HG03139 (cell line): ENCODE results near the gene TBL3.
A peak's percentile ranks its signal among the peaks of the same experiment; 100 is the strongest.

Experiments used
- ATAC-seq: cut with Tn5 transposase; IDR thresholded peaks from one replicate; pipeline ENCODE4 v1.9.1; 2021; ENCODE audit not compliant: unreplicated experiment

TBL3 gene

GRCh38 chr16:1981398-1981836 lies 9.6 kb downstream of the TBL3 start, which contains the start of gene NOXO1:
NOXO1 (minus strand) TSS chr16:1981469; CDS start chr16:1981179, 290 bp downstream.
- no peak for ATAC-seq

DNA sequence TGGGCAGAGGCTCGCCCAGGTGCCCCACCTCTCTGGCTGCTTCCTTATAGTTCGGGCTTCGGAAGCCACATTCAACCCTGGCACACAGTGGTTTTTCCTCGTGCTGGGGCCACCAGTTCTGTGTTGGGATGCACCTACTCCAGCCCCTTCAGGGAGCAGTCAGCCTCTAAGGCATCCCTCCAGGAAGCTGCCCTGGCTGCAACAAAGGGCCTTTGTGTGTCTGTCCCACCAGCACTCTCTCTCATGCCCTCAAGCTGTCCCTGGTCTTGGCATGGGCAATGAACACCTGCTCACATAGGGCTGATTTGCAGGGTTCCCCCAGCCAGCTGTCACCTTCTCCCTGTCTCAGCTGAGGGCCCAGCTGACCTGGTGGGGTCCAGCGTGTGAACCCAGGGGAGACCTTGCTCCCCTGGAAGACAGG lies 10.2 kb downstream of the TBL3 start:
- ATAC-seq: no peak

GRCh38 chr16:1982991-1983543 lies 11.2 kb downstream of the TBL3 start:
- no peak for ATAC-seq

- ATAC-seq: peak; percentile 73
Observed at GRCh38 chr16:1983544-1984346, 11.9 kb downstream of the TBL3 start, which contains the start of gene GFER. GFER (plus strand) TSS chr16:1984193; CDS start chr16:1984219, 26 bp downstream.

DNA sequence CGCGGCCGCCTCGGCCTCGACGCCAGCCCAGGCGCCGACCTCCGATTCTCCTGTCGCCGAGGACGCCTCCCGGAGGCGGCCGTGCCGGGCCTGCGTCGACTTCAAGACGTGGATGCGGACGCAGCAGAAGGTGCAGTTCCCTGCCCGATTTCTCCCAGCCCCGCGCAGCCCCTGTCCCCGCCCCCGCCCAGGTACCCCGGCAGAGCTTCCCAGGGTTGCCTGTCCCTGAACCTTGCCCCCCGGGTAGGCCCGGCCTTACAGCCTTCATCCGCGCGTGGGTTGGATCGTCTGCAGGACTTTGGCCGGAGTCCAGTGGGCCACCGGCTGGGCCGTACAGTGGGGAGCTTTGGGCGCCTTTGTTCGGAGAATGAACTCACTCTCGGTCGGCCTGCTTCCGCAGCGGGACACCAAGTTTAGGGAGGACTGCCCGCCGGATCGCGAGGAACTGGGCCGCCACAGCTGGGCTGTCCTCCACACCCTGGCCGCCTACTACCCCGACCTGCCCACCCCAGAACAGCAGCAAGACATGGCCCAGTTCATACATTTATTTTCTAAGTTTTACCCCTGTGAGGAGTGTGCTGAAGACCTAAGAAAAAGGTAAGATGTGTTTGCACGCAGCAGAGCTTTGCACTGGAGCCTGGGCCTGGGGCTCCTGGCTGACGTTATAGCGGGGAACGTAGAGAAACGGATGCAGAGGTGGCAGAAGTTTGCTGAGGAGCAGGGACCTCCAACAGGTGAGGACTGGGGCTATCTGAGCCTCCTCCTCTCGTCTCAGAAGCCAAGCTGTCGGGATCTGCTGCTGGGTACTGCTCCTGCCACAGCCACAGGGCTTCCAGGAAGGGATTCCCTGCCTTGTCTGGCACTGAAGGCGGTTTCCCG lies 12.7 kb downstream of the TBL3 start:
- peak; percentile 5 for ATAC-seq

DNA sequence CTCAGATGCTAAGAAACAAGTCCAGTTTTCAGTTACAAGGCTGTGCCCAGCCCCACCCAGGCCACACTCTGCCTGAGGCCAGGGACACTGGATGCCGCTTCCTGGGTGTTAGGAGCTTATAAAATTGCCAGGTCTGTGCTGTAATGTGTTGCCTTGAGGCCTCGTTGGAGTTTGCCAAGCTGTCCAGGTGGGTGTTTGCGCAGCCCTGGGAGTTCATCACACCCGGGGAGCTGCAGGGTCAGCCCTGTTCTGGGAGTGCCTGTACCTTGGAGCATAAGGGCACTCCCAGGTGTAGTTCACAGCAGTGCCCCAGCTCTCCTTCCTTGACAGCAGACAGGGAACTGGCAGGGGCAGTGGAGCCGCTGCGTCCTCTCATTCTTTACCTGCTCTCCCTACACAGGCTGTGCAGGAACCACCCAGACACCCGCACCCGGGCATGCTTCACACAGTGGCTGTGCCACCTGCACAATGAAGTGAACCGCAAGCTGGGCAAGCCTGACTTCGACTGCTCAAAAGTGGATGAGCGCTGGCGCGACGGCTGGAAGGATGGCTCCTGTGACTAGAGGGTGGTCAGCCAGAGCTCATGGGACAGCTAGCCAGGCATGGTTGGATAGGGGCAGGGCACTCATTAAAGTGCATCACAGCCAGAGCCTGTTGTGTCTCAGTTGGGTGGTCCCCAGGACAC lies 13.8 kb downstream of the TBL3 start:
- no peak for ATAC-seq

DNA sequence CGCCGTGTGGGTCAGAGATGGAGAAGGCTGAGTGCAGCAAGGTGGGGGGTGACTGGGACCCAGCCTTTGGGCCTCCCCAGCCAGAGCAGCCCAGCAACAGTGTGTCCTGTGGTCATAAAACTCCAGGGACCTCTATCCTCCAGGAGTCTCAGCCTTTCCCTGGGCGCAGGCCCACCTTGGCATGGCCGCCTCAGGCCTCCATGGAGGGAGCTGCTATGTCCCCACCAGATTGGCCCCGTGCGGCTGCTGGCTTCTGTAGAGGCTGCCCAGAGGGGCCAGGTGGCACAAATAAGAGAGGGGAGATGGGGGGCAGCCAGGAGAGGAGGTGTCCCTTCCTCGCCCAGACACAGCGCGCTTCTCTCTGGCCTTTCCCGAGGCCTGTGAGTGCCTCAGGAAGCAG lies 15.3 kb downstream of the TBL3 start:
- ATAC-seq: no peak

GRCh38 chr16:1989209-1990100 lies 17.6 kb downstream of the TBL3 start, which contains the start of gene SYNGR3:
SYNGR3 (plus strand) TSS chr16:1989970; CDS start chr16:1990103, 133 bp downstream.
- no peak for ATAC-seq

GRCh38 chr16:1990101-1990350 lies 18.2 kb downstream of the TBL3 start:
- no peak for ATAC-seq

DNA sequence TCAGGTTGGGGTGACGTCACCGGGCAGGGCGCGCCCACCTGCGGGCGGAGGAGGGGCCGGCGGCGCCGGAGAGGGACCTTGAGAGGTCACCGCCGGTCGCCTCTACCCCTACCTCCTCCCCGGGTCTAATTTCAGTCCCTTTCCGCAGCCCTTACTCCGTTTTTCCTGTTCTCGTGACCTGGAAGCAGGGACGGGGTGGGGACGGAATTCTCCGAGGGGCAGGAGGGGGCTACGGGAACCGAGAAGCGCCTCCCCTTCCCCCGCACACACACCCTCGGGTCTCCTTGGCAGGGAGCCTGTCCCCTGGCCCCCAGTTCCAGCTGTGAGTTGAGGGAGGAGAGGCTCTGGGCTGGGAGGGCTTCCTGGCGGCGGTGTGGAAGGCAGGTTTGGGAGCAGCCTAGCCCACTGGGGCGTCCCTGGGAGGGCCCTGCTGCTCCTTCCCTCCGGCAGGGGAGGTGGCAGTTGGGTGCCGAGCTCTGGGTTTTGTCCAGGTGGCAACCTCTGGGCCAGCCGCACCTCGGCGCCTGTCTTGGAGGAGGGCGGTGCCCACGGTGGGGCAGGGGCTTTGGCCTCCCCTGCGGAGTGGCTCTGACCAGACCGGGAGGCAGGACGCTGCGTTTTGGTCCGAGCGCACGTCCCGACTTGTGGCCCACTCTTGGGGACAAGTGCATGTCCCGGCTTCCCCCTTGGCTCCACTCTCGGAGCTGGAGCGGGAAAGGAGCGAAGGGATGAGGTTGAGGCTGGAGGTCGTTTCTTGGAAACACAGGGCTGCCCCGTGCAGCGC lies 18.7 kb downstream of the TBL3 start:
- peak; percentile 8 for ATAC-seq

DNA sequence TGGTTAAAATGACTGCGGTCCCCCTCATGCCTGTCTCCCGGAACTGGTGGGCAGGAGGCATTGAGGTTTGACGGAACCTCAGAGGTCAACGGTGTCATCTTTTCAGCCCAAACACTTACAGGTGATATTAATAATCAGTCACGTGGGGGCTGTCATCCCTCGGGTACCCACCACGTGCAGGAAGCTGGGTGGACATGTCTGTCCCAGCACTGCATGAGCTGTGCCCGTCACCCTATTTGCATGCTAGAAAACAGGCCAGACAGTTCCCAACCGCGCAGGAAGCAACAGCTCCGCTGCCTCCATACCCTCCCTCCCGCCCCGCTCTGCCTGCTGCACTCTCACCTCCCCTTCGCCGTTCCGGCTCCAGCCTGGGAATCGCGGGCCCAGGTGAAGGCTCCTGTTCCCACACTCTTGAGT lies 19.3 kb downstream of the TBL3 start:
- peak; percentile 38 for ATAC-seq

- no peak for ATAC-seq
Observed at GRCh38 chr16:1991588-1991947, 19.7 kb downstream of the TBL3 start.

DNA sequence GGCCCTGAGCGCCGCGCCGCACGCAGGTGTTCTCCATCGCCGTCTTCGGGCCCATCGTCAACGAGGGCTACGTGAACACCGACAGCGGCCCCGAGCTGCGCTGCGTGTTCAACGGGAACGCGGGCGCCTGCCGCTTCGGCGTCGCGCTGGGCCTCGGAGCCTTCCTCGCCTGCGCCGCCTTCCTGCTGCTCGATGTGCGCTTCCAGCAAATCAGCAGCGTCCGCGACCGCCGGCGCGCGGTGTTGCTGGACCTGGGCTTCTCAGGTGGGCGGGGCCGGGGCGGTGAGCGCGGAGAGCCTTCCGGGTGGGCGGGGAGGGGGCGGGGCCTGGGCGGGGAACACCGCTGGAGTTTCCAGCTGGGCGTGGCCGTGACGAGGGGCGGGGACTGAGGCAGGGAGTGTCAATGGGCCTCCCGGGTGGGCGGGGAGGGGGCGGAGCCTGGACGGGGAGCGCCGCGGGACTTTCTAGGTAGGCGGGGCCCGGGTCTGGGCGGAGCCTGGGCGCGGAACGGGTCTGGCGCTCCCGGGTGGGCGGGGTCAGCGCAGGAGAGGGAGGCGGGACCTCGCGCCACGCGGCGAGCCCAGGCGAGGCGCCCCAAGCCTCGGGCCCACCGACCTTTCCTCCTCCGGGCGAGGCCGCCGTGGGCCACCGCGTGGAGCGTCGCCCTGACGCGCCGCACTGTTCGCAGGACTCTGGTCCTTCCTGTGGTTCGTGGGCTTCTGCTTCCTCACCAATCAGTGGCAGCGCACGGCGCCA lies 20.3 kb downstream of the TBL3 start:
- peak; percentile 42 for ATAC-seq

- ATAC-seq: no peak
Observed at GRCh38 chr16:1992704-1993317, 21.0 kb downstream of the TBL3 start.

DNA sequence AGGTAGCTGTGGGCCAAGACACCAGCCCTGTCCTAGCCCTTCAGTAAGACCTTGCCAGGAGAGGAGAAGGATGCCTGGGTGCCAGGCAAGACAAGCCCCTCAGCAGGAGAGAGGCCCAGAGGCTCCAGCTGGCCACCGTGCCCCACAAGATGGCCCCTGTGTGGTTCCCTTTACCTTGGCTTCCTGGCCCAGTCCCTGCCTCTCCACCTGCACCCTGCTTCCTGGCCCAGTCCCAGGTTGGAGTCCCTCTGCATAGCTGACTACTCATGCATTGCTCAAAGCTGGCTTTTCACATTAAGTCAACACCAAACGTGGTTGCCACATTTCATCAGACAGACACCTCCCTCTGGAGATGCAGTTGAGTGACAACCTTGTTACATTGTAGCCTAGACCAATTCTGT lies 21.9 kb downstream of the TBL3 start:
- ATAC-seq: no peak

- ATAC-seq: no peak
Observed at GRCh38 chr16:1997494-1998359, 25.9 kb downstream of the TBL3 start.

DNA sequence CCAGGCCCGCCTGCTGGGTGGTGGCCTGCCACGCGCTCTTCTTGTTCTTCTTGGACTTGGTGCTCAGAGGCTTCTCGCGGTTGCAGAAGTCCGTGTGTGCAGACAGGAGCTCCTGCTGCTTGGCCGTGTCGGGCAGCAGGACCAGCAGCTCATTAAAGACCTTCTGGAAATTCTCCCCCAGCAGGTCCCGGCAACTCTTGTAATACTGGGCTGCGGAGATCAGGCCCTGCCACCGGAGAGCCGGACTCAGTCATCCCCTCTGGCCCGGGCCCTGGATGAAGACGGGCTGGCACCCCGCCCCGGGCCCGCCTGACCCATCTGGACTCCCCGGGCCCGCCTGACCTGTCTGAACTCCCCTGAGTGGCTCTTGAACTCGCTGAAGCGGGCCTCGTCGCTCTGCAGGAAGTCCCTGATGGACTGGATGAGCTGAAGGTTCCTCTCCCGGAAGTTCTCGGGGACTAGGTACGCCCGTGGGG lies 26.5 kb downstream of the TBL3 start:
- no peak for ATAC-seq
